Measurements from ENCODE around the gene BAMBI. TPM values are rescaled to one million over a fixed set of nuclear protein-coding genes. Genes with fewer than 3 reads are reported as not detected.

Gene BAMBI
- total RNA-seq, 1 experiment from 2014 or later = 31.9 TPM

GRCh38 chr10:28709001-28709710 is 31.8 kb downstream of the BAMBI start:
- no peaks in the 10 kb centered on the region for H3K9me3 ChIP-seq (ENCODE audit: low read depth, low read length, poor library complexity, severe bottlenecking)
- peaks cover 15% of the 10 kb centered on the region for H3K4me1 ChIP-seq (ENCODE audit: insufficient read depth, low read length, poor library complexity, severe bottlenecking)
- DNase-seq (ENCODE audit: low spot score) = peak; percentile 70
- TF ChIP-seq EZH2 (IDR thresholded peaks at IDR 0.05; ENCODE audit: borderline replicate concordance, low read depth, low read length, poor library complexity, severe bottlenecking) (no peak), CTCF (conservative IDR thresholded peaks at IDR 0.05; ENCODE audit: low read depth, low read length) (no peak)
- intact Hi-C loops (cut with micrococcal nuclease; ENCODE audit: unreplicated experiment) = no loop called here
- peak overlapping the region; percentile 15 for H3K4me3 ChIP-seq (ENCODE audit: low read depth, low read length, poor library complexity, severe bottlenecking)
- H3K36me3 ChIP-seq (ENCODE audit: insufficient read depth, low read length, poor library complexity, severe bottlenecking) = no peaks in the 10 kb centered on the region
- no TSS peak for BruUV-seq (replicated peaks)
- no peak overlapping the region for H3K27ac ChIP-seq (ENCODE audit: low read depth, low read length, poor library complexity, severe bottlenecking)
- CTCF ChIA-PET = no interaction called here
- no peaks in the 10 kb centered on the region for H3K27me3 ChIP-seq (replicated peaks; ENCODE audit: insufficient read depth, low read depth, low read length, poor library complexity)
- POLR2A ChIA-PET (ENCODE audit: low non-redundant PET) = no interaction called here

GRCh38 chr10:28710202-28710886 is 33.0 kb downstream of the BAMBI start:
- intact Hi-C loops (cut with micrococcal nuclease; ENCODE audit: unreplicated experiment) = no loop called here
- no TSS peak for BruUV-seq (replicated peaks)
- ChIA-PET CTCF (no interaction called here), POLR2A (ENCODE audit: low non-redundant PET) (interaction anchor here (0.6 kb wide), 1 partner anchor 761 kb away, joined by 4 read pairs; no protein-coding TSS in a partner anchor)
- H3K27me3 ChIP-seq (replicated peaks; ENCODE audit: insufficient read depth, low read depth, low read length, poor library complexity) = no peaks in the 10 kb centered on the region
- DNase-seq (ENCODE audit: low spot score) = no peak
- TF ChIP-seq CTCF (conservative IDR thresholded peaks at IDR 0.05; ENCODE audit: low read depth, low read length) = no peak
- TF ChIP-seq EZH2 (IDR thresholded peaks at IDR 0.05; ENCODE audit: borderline replicate concordance, low read depth, low read length, poor library complexity, severe bottlenecking) = no peak
- H3K9me3 ChIP-seq (ENCODE audit: low read depth, low read length, poor library complexity, severe bottlenecking) = no peaks in the 10 kb centered on the region
- H3K27ac ChIP-seq (ENCODE audit: low read depth, low read length, poor library complexity, severe bottlenecking) = no peak overlapping the region
- H3K36me3 ChIP-seq (ENCODE audit: insufficient read depth, low read length, poor library complexity, severe bottlenecking) = no peaks in the 10 kb centered on the region
- H3K4me3 ChIP-seq (ENCODE audit: low read depth, low read length, poor library complexity, severe bottlenecking) = no peak overlapping the region
- peaks cover 12% of the 10 kb centered on the region for H3K4me1 ChIP-seq (ENCODE audit: insufficient read depth, low read length, poor library complexity, severe bottlenecking)

- Histone ChIP-seq H3K4me3 (ENCODE audit: low read depth, low read length, poor library complexity, severe bottlenecking) (no peak overlapping the region), H3K27ac (ENCODE audit: low read depth, low read length, poor library complexity, severe bottlenecking) (no peak overlapping the region), H3K36me3 (ENCODE audit: insufficient read depth, low read length, poor library complexity, severe bottlenecking) (no peaks in the 10 kb centered on the region), H3K27me3 (replicated peaks; ENCODE audit: insufficient read depth, low read depth, low read length, poor library complexity) (no peaks in the 10 kb centered on the region), H3K4me1 (ENCODE audit: insufficient read depth, low read length, poor library complexity, severe bottlenecking) (peaks cover 12% of the 10 kb centered on the region), H3K9me3 (ENCODE audit: low read depth, low read length, poor library complexity, severe bottlenecking) (no peaks in the 10 kb centered on the region)
- BruUV-seq (replicated peaks) = no TSS peak
- POLR2A ChIA-PET (ENCODE audit: low non-redundant PET) = no interaction called here
- intact Hi-C loops (cut with micrococcal nuclease; ENCODE audit: unreplicated experiment) = no loop called here
- peak; percentile 37 for DNase-seq (ENCODE audit: low spot score)
- no peak for TF ChIP-seq CTCF (conservative IDR thresholded peaks at IDR 0.05; ENCODE audit: low read depth, low read length)
- TF ChIP-seq EZH2 (IDR thresholded peaks at IDR 0.05; ENCODE audit: borderline replicate concordance, low read depth, low read length, poor library complexity, severe bottlenecking) = no peak
- CTCF ChIA-PET = no interaction called here
Measured at GRCh38 chr10:28711041-28711440, 33.7 kb downstream of the BAMBI start.

Measured in A673 (cell line).